Measurements from ENCODE around the gene UNC5B.

DNA sequence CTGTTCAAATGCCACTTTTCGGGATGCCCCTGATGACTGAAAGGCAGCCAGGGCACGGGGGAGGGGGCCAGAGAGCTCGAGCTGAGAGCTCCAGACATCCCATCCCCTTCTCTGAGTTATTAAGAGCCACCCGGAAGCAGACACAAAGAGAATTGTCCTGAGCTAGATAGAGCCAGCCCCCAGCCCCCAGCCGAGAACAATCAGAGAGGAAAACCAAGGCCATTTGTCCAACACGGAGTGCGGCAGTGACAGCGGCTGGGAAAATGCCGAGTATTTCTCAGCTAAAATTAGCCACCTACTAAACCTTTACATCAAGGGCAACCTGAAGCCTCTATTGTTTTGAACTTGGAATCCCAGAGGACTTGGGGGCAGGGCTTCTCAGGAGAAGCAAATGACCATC, 51.0 kb downstream of the UNC5B start:
- TF ChIP-seq, protein P1, sequence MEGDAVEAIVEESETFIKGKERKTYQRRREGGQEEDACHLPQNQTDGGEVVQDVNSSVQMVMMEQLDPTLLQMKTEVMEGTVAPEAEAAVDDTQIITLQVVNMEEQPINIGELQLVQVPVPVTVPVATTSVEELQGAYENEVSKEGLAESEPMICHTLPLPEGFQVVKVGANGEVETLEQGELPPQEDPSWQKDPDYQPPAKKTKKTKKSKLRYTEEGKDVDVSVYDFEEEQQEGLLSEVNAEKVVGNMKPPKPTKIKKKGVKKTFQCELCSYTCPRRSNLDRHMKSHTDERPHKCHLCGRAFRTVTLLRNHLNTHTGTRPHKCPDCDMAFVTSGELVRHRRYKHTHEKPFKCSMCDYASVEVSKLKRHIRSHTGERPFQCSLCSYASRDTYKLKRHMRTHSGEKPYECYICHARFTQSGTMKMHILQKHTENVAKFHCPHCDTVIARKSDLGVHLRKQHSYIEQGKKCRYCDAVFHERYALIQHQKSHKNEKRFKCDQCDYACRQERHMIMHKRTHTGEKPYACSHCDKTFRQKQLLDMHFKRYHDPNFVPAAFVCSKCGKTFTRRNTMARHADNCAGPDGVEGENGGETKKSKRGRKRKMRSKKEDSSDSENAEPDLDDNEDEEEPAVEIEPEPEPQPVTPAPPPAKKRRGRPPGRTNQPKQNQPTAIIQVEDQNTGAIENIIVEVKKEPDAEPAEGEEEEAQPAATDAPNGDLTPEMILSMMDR (IDR thresholded peaks at IDR 0.05; ENCODE audit: insufficient read depth, low read length), result no peak
- TF ChIP-seq, protein P2, sequence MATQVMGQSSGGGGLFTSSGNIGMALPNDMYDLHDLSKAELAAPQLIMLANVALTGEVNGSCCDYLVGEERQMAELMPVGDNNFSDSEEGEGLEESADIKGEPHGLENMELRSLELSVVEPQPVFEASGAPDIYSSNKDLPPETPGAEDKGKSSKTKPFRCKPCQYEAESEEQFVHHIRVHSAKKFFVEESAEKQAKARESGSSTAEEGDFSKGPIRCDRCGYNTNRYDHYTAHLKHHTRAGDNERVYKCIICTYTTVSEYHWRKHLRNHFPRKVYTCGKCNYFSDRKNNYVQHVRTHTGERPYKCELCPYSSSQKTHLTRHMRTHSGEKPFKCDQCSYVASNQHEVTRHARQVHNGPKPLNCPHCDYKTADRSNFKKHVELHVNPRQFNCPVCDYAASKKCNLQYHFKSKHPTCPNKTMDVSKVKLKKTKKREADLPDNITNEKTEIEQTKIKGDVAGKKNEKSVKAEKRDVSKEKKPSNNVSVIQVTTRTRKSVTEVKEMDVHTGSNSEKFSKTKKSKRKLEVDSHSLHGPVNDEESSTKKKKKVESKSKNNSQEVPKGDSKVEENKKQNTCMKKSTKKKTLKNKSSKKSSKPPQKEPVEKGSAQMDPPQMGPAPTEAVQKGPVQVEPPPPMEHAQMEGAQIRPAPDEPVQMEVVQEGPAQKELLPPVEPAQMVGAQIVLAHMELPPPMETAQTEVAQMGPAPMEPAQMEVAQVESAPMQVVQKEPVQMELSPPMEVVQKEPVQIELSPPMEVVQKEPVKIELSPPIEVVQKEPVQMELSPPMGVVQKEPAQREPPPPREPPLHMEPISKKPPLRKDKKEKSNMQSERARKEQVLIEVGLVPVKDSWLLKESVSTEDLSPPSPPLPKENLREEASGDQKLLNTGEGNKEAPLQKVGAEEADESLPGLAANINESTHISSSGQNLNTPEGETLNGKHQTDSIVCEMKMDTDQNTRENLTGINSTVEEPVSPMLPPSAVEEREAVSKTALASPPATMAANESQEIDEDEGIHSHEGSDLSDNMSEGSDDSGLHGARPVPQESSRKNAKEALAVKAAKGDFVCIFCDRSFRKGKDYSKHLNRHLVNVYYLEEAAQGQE (IDR thresholded peaks at IDR 0.05; ENCODE audit: insufficient replicate concordance, low read depth), result no peak
- no peak for TF ChIP-seq POLR2AphosphoS5 (IDR thresholded peaks at IDR 0.05; ENCODE audit: low read depth)
